Esophagus squamous epithelium (tissue), 4 donors: Measurements from ENCODE around the gene EIF4ENIF1.
"Not testable (repeated sequence)": the region's sequence is repeated elsewhere in the genome, so short reads cannot be mapped to it uniquely, and the experiment has no call there.

Experiments used
- POLR2A ChIP-seq, 4 donors: fragments of 450-650 bp; IDR thresholded peaks; one replicate each; pipeline ENCODE4 v1.6.1; 2017; ENCODE audit warnings: antibody characterized with exemption in 4 of 4, mild to moderate bottlenecking in 4 of 4, moderate library complexity in 3 of 4
- TF ChIP-seq, protein P1 (sequence below), 6 experiments: fragments of 450-650 bp in 4 of 6; fragments of 200-600 bp in 2 of 6; sonication (generic) in 2 of 6; IDR thresholded peaks; one replicate each; pipeline ENCODE4 v1.5.1; 2016 to 2019; ENCODE audit warnings: antibody characterized with exemption in 6 of 6, mild to moderate bottlenecking in 4 of 6, moderate library complexity in 4 of 6

DNA sequence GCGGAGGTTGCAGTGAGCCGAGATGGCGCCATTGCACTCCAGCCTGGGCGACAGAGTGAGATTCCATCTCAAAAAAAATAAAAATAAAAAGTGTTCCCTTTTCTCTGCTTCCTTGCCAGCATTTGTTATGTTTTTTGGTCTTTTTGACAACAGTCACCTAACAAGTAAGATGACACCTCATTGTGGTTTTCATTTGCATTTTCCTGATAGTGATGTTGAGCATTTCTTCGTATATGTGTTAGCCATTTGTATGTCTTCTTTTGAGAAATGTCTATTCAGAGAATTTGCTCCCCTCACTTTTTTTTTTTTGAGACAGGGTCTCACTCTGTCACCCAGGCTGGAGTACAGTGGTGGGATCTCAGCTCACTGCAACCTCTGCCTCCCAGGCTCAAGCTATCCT, 34.5 kb upstream of the EIF4ENIF1 start:
- TF ChIP-seq, protein P1, sequence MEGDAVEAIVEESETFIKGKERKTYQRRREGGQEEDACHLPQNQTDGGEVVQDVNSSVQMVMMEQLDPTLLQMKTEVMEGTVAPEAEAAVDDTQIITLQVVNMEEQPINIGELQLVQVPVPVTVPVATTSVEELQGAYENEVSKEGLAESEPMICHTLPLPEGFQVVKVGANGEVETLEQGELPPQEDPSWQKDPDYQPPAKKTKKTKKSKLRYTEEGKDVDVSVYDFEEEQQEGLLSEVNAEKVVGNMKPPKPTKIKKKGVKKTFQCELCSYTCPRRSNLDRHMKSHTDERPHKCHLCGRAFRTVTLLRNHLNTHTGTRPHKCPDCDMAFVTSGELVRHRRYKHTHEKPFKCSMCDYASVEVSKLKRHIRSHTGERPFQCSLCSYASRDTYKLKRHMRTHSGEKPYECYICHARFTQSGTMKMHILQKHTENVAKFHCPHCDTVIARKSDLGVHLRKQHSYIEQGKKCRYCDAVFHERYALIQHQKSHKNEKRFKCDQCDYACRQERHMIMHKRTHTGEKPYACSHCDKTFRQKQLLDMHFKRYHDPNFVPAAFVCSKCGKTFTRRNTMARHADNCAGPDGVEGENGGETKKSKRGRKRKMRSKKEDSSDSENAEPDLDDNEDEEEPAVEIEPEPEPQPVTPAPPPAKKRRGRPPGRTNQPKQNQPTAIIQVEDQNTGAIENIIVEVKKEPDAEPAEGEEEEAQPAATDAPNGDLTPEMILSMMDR (IDR thresholded peaks at IDR 0.05), result not testable (repeated sequence)
- not testable (repeated sequence) for TF ChIP-seq POLR2A (IDR thresholded peaks at IDR 0.05)
